Loucy (cell line): ENCODE results near the gene ELMO1.

ENCODE experiments used
- CTCF ChIP-seq: fragments of 200-600 bp; sonication (generic); conservative IDR thresholded peaks from 2 replicates; pipeline ENCODE4 v1.5.1; 2014; ENCODE audit warnings: mild to moderate bottlenecking, antibody characterized with exemption, low read length
- EZH2phosphoT487 ChIP-seq: fragments of 200-600 bp; IDR thresholded peaks from 2 replicates; pipeline ENCODE4 v1.6.1; 2018; ENCODE audit warnings: antibody characterized with exemption, mild to moderate bottlenecking, moderate library complexity, borderline replicate concordance

GRCh38 chr7:36945612-36946400 is 502.9 kb downstream of the ELMO1 start:
- TF ChIP-seq CTCF (no peak), EZH2phosphoT487 (no peak)
